H1 (cell line): Measurements from ENCODE around the gene CPLANE1. TPM values are rescaled to one million over a fixed set of nuclear protein-coding genes. Genes with fewer than 3 reads are reported as not detected.

Experiments
- CHD1 ChIP-seq: IDR thresholded peaks from 2 replicates; pipeline ENCODE4 v1.6.1; 2012; ENCODE audit warnings: low read depth, low read length, improper control_type of control experiment
- RXRA ChIP-seq: IDR thresholded peaks from 2 replicates; pipeline ENCODE4 v1.6.1; 2011; ENCODE audit warnings: low read depth, mild to moderate bottlenecking, low read length, moderate library complexity; ENCODE audit not compliant: insufficient read depth
- SP2 ChIP-seq: IDR thresholded peaks from 2 replicates; pipeline ENCODE4 v1.6.1; 2012; ENCODE audit warnings: mild to moderate bottlenecking, low read length, inconsistent platforms
- TAF1 ChIP-seq: IDR thresholded peaks from 2 replicates; pipeline ENCODE4 v1.6.1; 2011; ENCODE audit warnings: mild to moderate bottlenecking, low read depth, low read length
- polyA plus RNA-seq, 7 experiments: library from polyadenylated mRNA; depleted of rRNA in 3 of 7; stranded (reverse) in 5 of 7; unstranded in 2 of 7; fragments of >200 nt in 5 of 7; fragments of 200-250 nt in 2 of 7; gene quantifications; 1 replicate in 5 of 7; 2 replicates in 1 of 7; 4 replicates in 1 of 7; pipeline versions ENCODE4 v1.2.1 to v1.2.3, GENCODE V29; 2011 to 2013; ENCODE audit warnings: missing spikeins in 2 of 7, mixed read lengths in 2 of 7
- total RNA-seq: library from RNA; stranded (reverse); fragmentation: NEBNext Ultra II Directional; extraction: Animal tissue kit (Norgen Biotek cat#: 25700); gene quantifications from 2 replicates; pipeline ENCODE4 v1.2.1, GENCODE V29; 2021

CPLANE1 gene
- total and polyA plus RNA-seq, 2 of the 8 experiments (the other 6 are each of a cell fraction or from before 2014, with no cell fraction given): 2.2 to 8.8 TPM

GRCh38 chr5:37247036-37247435, 2.1 kb downstream of the CPLANE1 start (continued):
- TF ChIP-seq TAF1: no peak
- TF ChIP-seq SP2: no peak
- no peak for TF ChIP-seq CHD1
- TF ChIP-seq RXRA: no peak
